ENCODE data around the gene LAMA2. TPM values are rescaled to one million over a fixed set of nuclear protein-coding genes. Genes with fewer than 3 reads are reported as not detected.

The LAMA2 gene
- total RNA-seq, 1 donor from 2014 or later: 185 TPM

DNA sequence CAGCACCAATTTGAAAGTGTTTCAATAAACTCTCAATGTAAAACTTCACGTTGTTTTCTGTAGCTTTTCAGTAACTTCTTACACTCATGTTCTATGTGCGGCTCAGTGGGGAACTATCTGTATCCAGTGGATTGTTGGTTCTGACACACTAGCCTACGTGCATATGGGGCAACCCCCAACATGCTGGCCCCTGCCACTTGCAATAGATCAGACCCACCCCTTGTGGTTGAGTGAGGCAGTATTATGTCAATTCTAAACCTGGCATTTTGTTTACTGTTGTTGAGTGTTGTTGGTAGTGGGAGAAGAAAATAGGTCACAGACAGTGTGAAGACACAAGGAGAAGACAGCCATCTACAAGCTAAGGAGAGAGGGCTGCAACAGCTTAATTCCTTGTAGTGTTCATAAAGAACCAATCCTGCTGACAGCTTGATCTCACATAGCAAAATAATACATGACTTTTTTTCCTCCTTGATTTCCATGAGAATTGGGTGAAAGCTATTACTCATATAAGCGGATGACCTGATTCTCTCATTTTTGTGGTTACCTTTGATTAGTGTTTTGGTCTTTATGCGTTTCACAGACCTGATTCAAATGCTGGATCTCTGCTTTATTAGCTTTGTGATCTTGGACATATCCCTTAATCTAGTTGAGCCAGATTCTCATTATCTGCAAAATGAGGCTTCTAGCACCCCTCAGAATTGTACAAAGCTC lies 320.4 kb downstream of the LAMA2 start:
- TF ChIP-seq, protein P1, sequence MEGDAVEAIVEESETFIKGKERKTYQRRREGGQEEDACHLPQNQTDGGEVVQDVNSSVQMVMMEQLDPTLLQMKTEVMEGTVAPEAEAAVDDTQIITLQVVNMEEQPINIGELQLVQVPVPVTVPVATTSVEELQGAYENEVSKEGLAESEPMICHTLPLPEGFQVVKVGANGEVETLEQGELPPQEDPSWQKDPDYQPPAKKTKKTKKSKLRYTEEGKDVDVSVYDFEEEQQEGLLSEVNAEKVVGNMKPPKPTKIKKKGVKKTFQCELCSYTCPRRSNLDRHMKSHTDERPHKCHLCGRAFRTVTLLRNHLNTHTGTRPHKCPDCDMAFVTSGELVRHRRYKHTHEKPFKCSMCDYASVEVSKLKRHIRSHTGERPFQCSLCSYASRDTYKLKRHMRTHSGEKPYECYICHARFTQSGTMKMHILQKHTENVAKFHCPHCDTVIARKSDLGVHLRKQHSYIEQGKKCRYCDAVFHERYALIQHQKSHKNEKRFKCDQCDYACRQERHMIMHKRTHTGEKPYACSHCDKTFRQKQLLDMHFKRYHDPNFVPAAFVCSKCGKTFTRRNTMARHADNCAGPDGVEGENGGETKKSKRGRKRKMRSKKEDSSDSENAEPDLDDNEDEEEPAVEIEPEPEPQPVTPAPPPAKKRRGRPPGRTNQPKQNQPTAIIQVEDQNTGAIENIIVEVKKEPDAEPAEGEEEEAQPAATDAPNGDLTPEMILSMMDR (IDR thresholded peaks at IDR 0.05; ENCODE audit: borderline replicate concordance): no peak
- H3K9me3 ChIP-seq (replicated peaks): no peaks in the 10 kb centered on the region
- DNase-seq: no peak
- H3K27ac ChIP-seq (replicated peaks): no peak overlapping the region
- no peaks in the 10 kb centered on the region for H3K27me3 ChIP-seq (ENCODE audit: low read depth)
- H3K4me3 ChIP-seq: no peak overlapping the region
- intact Hi-C loops (cut with micrococcal nuclease): no loop called here
- H3K4me1 ChIP-seq: peaks cover 59% of the 10 kb centered on the region
- H3K36me3 ChIP-seq: peaks cover 16% of the 10 kb centered on the region

DNA sequence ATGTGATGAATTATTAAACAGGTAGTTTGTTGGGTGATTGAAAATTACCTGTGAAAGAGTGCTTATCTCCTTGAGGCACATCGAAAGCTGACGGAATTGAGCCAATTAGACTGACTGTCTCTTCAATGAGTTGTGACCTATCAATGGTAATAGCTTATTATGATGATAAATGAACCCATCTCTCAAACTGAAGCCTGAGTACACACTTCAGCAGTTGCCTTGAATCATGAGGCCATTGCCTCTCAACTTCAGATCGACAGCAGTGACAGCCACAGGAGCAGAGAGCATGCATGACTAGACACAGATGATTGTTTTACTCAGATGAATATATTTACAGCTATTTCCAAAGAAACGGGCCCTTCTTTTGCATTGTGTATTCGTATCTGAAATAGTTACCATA lies 323.9 kb downstream of the LAMA2 start:
- intact Hi-C loops (cut with micrococcal nuclease): no loop called here
- no peak for DNase-seq
- peak overlapping the region; percentile 50 for H3K27ac ChIP-seq (replicated peaks)
- no peaks in the 10 kb centered on the region for H3K9me3 ChIP-seq (replicated peaks)
- H3K27me3 ChIP-seq (ENCODE audit: low read depth): no peaks in the 10 kb centered on the region
- peaks cover 61% of the 10 kb centered on the region for H3K4me1 ChIP-seq
- TF ChIP-seq, protein P1 (IDR thresholded peaks at IDR 0.05; ENCODE audit: borderline replicate concordance): no peak
- no peak overlapping the region for H3K4me3 ChIP-seq
- peaks cover 19% of the 10 kb centered on the region for H3K36me3 ChIP-seq

DNA sequence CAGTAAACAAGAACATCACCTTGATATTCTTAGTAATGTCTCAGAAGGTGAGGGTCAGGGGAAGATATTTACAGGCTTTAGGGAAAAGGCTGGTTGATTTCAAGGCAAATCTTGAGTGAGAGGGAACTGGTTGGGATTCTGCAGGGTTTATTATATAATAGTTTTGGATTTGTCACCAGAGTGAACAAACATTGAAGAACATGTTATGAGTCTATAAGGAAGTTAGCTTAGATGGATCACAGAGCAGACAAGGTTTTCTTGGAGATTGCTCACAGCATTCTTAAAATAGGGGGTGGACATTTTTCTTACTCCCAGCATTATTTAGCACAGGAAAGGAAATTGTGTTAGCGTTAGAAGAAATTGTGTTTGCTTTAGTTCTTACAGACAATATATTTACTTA lies 324.9 kb downstream of the LAMA2 start:
- intact Hi-C loops (cut with micrococcal nuclease): no loop called here
- H3K4me1 ChIP-seq: peaks cover 52% of the 10 kb centered on the region
- H3K27me3 ChIP-seq (ENCODE audit: low read depth): no peaks in the 10 kb centered on the region
- TF ChIP-seq, protein P1 (IDR thresholded peaks at IDR 0.05; ENCODE audit: borderline replicate concordance): no peak
- no peaks in the 10 kb centered on the region for H3K9me3 ChIP-seq (replicated peaks)
- peaks cover 15% of the 10 kb centered on the region for H3K36me3 ChIP-seq
- H3K4me3 ChIP-seq: no peak overlapping the region
- peak overlapping the region; percentile 50 for H3K27ac ChIP-seq (replicated peaks)
- no peak for DNase-seq

GRCh38 chr6:129208415-129209034 lies 325.6 kb downstream of the LAMA2 start:
- H3K4me3 ChIP-seq: no peak overlapping the region
- DNase-seq: no peak
- H3K27ac ChIP-seq (replicated peaks): peak overlapping the region; percentile 50
- H3K9me3 ChIP-seq (replicated peaks): no peaks in the 10 kb centered on the region
- intact Hi-C loops (cut with micrococcal nuclease): no loop called here
- H3K36me3 ChIP-seq: peaks cover 9% of the 10 kb centered on the region
- peaks cover 45% of the 10 kb centered on the region for H3K4me1 ChIP-seq
- TF ChIP-seq, protein P1 (IDR thresholded peaks at IDR 0.05; ENCODE audit: borderline replicate concordance): no peak
- no peaks in the 10 kb centered on the region for H3K27me3 ChIP-seq (ENCODE audit: low read depth)

DNA sequence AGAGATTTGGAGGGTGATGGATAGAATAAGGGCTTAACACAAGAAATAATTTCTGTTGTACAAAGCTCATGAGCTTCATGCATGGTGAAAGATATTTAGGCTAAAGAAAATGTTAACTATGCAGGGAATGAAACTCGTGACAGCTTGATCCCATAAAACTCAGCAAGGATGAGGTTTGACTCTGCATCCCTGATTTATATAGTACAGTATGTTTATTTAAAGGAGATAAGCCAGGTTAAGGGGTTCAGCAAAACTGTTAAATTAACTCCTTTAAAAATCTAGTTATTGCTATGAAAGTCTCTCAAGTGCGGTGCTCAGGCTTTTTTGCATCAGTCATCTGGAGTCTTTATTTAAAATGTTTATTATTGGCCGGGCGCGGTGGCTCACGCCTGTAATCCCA lies 326.4 kb downstream of the LAMA2 start:
- H3K36me3 ChIP-seq: peaks cover 9% of the 10 kb centered on the region
- intact Hi-C loops (cut with micrococcal nuclease): no loop called here
- H3K9me3 ChIP-seq (replicated peaks): no peaks in the 10 kb centered on the region
- H3K27me3 ChIP-seq (ENCODE audit: low read depth): no peaks in the 10 kb centered on the region
- peaks cover 40% of the 10 kb centered on the region for H3K4me1 ChIP-seq
- H3K4me3 ChIP-seq: no peak overlapping the region
- peak overlapping the region; percentile 50 for H3K27ac ChIP-seq (replicated peaks)
- DNase-seq: no peak
- TF ChIP-seq, protein P1 (IDR thresholded peaks at IDR 0.05; ENCODE audit: borderline replicate concordance): no peak
